Activated gamma-delta T cell treated with anti-CD3 and anti-CD28 coated beads, Interleukin-2, amount 50 U/mL, for 16 hours (primary cell): Measurements from ENCODE around the gene CTNS.
"Not testable (repeated sequence)": the region's sequence is repeated elsewhere in the genome, so short reads cannot be mapped to it uniquely, and the experiment has no call there.

Experiments
- DNase-seq: peaks from one replicate; pipeline ENCODE4 v3.0.0-alpha.2; 2020; ENCODE audit warnings: low read depth

The CTNS gene

DNA sequence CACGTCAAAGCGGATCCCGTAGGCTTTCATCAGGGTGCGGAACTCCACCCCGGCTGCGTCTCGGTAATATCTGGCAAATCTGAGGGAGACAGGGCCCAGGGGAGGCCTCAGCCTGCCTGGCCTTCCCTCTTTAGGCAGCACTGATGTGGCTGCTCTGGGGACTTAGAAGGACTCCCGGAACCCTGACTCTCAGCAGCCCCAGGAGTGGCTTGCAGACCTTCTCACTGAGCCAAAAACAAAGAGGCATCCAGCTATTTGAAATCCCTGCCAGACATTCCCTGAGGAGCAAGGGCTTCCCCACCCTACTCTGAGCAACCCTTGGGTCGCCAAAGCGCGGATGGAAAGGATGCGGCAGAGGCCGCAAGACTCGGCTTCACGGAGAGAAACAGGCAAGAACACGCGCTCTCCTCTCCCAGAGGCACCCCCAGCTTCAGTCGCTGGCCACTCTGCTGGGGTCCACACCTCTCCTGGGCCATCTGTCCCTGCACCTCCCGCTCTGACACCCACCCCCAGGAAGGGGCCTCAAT, 51.5 kb downstream of the CTNS start:
- no peak for DNase-seq

DNA sequence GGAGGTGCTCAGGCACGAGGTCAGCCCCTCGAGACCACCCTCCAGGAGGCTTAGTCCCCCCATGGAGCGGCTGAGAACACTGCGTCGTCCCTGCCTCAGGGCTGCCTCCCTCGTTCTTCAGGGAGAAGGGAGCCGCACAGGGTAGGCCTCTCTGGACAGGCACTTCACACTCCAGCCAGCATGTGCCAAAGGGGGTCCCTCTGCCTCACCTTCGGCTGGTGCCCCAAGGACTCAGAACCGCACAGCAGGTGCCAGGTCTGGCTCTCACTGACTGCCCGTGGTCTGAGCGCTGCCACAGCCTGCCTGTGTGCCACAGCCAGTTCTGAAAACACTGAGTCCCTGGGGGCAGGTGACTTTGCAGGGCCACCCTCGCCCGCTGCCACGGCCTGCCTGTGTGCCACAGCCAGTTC, 52.3 kb downstream of the CTNS start:
- DNase-seq: no peak

DNA sequence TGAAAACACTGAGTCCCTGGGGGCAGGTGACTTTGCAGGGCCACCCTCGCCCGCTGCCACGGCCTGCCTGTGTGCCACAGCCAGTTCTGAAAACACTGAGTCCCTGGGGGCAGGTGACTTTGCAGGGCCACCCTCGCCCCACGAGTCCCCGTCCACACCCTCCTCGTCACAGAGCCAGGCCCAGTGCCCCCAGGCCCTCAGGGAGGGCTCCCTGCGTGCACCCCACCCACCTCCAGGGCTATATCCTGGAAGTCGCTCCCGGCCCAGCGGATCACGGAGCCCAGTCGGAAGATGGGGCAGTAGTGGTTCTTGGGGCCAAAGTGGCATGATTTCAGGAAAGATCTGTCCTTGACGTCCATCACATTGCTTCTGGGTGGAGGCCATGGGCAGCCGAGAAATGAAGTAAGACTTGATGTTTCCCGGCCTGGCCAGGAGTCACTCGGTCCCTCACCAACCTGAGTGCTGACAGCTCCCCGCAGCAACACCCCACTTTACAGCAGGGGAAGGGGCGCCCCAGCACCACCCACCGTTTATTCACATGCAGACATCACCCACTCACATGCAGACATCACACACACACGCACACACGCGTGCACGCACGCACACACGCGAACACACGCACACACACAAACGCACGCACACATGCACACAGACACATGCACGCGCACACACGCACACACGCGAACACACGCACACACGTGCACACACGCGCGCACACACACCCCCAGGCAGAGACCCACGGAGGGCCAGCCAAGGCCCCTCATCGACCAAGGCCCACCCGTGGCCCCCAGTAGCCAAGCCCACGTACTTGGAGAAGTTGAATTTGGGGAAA, 52.9 kb downstream of the CTNS start:
- no peak for DNase-seq

DNA sequence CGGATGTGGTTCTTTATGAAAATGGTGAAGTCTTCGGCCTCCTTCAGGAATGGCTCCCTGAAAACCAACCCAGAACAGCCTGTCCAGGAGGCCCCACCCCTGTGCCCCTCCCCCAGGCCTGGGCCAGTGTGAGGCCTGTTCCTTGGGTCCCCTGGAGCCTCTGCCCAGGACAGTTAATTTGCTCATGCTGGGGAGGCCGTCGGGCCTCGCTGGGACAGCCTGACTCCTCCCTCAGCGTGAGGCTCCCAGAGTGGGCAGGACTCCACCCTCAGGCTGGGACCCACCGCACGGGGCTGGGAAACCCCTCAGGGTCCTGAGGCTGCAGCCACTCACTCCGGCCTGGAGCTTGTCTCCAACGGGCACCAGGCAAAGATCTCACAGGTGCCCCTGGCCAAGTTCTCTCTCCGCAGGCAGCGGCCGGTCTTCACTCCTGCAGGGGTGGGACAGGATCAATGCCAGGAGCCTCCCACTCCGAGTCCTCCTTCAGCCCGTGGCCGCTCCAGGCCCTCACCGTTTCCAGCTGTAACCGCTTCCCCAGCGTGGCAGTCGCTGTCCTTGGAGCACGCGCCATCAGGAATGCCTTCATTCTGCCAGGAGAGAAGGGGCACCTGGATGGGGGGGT, 53.6 kb downstream of the CTNS start:
- DNase-seq: no peak

DNA sequence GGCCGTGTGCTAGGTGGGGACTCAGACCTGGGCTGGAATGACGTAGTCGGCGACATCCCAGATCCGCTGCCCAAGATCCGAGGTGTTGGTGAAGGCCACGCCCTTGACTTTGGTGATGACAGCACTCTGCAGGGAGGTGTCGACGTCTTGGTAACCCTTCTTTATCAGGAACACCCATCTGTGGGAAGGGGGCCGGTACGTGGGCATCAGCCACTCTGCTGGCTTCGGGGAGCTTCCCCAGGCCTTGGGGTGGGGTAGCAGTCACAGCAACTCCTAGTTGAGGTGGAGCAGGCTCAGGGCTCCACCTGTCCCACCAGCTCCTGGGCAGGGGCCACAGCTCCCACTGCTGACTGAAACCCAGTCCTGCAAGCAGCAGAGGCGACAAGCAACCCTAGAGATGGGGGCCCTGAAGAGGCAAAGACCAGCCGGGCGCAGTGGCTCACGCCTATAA, 55.1 kb downstream of the CTNS start:
- no peak for DNase-seq

DNA sequence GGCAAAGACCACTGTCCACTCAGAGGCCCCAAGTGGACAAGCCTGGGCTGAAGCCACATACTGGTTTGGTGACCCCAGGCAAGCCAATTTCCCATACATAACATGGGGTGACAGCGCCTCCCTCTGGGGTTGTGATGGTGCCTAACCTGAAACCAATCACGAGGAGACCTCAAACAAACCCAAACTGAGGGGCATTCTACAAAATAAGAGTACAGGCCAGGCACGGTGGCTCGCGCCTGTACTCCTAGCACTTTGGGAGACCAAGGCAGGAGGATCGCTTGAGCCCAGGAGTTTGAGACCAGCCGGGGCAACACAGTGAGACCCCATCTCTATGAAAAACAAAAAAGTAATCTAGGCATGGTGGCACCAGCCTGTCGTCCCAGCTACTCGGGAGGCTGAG, 55.8 kb downstream of the CTNS start:
- no peak for DNase-seq

DNA sequence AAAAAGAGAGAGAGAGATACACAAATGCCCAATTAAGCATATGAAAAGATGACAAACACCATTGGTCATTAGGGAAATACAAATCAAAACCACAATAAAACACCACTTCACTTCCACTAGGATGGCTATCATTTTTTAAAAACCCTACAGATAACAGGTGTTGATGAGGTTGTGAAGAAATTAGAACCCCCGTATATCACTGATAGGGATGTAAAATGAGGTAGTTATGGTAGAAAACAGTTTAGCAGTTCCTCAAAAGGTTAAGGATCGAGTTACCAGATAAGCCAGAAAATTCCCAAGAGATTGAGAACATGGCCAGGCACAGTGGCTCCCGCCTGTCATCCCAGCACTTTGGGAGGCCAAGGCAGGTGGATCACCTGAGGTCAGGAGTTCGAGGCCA, 56.6 kb downstream of the CTNS start:
- DNase-seq: no peak

DNA sequence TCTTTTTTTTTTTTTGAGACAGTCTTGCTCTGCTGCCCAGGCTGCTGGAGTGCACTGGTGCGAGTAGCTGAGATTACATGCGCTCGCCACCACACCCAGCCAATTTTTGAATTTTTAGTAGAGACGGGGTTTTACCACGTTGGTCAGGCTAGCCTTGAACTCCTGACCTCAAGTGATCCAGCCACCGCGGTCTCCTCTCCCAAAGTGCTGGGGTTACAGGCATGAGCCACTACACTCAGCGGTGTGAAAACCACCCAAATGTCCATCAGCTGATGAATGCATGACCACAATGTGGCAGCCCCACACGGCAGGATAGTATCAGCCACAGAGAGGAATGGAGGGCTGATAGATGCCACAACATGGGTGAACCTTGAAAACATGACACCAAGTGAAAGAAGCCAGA, 57.3 kb downstream of the CTNS start:
- peak; percentile 27 for DNase-seq

DNA sequence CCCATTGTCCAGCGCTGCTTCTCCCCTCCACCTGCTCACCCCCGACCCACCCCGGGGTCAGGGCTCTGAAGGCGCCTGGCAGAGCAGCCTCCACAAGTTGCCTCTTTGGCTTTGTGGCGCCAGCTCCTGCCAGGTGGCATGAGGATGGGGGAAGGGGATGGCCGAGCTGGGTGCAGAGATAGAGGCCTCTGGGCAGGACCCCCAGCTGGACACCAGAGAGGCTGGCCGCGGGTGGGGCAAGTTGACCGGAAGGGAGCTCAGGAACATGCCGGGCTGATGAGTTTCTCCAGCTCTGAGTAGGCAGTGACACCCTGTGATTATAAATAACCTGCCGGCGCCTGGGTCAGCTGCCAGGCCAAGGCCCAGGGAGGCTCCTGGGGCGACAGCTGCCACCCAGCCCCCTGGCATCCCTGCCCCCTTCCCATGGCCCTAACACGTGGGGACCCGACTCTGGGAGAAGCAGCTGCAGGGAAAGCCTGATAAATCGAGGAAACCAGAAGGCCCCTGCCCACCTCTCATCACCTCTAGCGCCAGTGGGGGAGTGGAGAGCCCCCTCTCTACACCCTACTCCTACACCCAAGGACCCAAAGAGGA, 58.7 kb downstream of the CTNS start:
- no peak for DNase-seq

DNA sequence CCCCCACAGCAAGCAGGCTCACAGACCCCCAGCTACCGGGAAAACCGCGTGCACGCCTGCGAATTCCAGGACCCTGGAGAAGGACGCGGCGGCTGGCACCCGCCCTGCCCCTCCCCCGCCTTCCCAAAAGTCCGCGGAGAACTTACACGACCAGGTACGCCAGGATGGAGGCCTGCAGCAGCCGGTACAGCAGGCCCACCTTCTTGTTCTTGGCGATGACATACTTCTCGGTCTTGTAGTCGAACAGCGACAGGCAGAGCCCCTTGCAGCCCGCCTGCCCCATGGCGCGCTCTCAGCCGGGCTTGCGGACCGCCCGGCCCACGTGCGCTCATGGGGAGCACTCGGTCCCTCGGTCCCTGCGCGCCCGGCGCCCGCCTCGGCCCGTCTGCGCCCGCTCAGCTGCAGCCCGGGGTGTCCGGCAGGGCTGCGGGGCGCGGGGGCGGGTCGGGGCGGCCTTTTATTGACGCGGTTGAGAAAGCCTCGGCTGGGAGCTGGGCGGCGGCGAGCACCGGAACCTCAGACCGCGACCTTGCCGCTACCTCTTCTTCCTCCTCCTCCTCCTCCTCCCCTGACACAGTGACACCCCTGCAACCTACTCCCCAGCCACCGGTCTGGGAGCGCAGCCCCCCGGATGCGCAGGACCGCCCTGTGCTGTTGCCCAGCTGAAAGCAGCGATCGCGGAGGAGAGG, 59.3 kb downstream of the CTNS start, which contains the start of gene P2RX5:
Gene P2RX5 (minus strand): TSS at position 433 of the 689 bp plus-strand sequence. CDS start 150 bp downstream, at position 283.
- peak; percentile 12 for DNase-seq

DNA sequence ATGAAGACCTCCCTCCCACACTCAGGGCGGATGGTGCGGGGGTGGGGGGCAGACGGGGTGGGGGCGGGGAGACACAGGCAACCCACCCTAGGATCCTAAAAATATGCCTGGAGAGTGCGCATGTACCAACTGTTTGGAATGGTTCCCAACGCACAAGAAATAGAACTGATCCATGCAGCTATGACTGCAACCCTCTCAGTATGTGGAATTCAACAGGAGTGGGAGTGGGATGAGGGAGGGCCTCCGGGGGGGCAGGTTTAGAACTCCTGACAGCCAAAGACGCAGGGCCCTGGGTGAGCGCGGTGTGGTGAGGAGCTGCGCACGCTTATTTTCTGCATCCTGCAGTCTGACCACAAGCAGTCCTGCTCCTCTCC, 60.5 kb downstream of the CTNS start:
- DNase-seq: no peak

DNA sequence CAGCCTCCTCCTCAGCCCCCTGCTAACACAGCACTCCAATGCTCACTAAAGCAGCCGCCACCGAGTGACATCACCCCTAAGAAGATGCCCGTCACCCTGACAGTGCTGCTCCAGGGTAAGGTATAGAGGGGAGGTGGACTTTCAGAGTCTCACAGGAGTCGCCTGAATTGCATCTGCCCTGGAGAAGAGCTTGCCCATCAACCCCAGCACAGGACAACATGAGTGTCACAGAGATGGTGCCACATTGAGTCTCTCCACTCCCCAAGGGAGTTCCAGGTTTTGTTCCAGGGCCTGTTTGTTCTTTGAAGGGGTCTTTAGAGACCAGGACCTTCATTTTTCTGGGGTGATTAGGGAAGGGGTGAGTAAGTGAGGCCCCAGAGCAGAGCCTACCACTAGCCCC, 61.6 kb downstream of the CTNS start:
- DNase-seq: no peak

DNA sequence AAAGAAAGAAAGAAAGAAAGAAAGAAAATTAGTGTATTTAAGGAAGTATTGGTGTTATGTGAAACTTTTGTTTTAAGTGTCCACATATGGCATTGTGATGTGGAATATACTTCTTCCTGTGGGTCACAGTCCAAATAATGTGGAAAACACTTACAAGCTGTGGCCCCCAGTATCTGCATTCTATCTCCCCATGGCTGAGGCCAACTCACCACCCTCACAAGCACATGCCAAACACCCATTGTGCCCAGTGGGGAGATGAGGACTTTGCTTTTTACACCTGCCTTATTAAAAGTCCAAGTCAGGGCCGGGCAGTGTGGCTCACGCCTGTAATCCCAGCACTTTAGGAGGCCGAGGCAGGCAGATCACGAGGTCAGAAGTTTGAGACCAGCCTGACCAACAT, 63.4 kb downstream of the CTNS start:
- DNase-seq: no peak

DNA sequence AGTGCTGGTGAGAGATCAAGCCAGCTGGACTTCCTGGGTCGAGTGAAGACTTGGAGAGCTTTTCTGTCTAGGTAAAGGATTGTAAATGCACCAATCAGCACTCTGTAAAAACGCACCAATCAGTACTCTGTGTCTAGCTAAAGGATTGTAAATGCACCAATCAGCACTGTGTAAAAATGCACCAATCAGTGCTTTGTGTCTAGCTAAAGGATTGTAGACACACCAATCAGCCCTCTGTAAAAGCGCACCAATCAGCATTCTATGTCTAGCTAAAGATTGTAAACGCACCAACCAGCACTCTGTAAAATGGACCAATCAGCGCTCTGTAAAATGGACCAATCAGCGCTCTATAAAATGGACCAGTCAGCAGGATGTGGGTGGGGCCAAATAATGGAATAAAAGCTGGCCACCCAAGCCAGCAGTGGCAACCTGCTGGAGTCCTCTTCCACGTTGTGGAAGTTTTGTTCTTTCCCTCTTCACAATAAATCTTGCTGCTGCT, 65.5 kb downstream of the CTNS start:
- not testable (repeated sequence) for DNase-seq

DNA sequence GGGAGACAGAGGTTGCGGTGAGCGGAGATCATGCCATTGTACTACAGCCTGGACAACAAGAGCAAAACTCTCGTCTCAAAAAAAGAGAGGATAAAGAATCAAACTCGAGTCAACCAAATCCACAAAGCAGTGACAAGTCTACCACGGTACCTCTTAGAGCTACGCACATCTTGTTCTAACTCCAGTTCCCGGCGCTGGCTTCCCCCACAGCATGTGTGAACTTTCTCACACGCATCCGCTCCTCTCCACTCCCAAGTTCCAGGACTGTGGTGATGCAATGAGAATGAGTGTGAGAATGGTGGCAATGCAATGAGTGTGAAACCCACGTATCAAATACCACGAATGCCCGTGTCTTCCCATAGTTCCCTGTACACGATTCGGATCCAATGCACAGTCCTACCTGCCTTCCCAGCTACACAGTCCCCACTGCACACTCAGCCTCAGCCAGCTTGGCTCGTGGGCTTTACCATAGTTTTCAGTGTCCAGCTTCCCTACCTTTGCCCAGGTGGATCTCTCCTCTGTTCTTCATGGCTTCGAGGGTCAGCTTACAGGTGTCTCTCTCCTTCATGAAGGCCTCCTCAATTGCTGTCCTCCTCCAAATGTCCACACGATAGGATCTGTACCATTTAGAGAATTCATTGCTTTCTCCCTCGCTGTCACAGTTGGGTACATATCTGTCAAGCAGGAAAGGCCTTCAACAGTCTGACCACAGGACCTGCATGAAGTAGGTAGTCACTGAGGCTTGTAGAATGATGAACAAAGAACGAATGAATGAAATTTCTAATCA, 68.6 kb downstream of the CTNS start:
- DNase-seq: no peak

DNA sequence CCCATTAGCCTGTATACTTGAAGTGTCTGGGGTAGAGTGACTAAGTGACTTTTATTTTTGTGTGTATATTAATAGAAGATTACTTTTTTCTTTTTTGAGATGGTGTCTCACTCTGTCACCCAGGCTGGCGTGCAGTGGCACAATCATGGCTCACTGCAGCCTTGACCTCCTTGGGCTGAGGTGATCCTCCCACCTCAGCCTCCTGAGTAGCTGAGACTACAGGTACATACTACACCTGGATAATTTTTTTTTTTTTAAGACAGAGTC, 69.1 kb downstream of the CTNS start:
- not testable (repeated sequence) for DNase-seq

DNA sequence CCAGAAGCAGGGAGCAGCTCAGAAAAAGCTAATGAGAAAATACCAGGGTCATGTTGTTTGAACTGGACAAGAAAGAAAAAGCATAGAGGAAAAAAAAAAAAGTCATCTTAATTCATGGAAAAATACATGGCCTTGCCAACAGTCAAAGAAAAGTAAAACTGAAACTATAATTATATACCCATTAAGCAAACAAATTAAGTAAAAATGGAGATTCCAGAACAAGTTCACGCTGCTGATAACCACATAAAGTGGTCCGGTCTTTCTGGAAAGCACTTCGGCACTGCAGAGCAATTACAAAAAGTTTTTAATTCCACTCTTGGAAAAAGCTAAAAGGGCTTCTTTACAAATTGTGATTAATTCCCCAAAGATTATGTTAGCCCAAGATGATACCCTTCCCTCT, 71.8 kb downstream of the CTNS start:
- no peak for DNase-seq

DNA sequence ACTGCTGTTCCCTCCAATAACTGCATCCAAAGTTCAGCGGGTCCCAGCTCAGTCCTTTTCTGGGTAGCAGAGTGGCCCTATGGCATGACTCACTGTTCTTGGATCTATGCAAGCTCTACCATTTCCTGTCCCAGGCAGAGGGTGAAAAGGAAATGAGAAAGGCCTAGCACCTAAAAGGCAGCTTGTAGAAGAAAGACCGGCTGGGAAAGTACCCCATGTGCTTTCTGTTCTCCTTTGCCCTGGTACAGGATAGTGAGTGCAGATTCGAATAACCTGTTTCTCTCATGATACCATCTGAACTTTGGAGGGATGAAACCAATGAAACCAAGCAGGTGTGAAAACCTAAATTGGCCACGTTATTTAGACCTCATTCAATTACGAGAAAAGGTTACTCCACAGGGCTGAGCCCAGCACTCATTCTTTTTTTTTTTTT, 74.4 kb downstream of the CTNS start:
- peak; percentile 66 for DNase-seq
